Esophagus muscularis mucosa (tissue), 4 donors: ENCODE results near the gene SCG2. TPM values are rescaled to one million over a fixed set of nuclear protein-coding genes. Genes with fewer than 3 reads are reported as not detected.

Experiments used
- DNase-seq: peaks from one replicate; pipeline ENCODE4 v3.0.0-alpha.2; 2017; ENCODE audit errors: extremely low spot score
- H3K27ac ChIP-seq, 4 donors: fragments of 200-600 bp; sonication (generic); replicated peaks in 1 of 4; 1 replicate in 3 of 4; 2 replicates in 1 of 4; pipeline ENCODE4 v1.5.1; 2016 to 2019; ENCODE audit warnings: mild to moderate bottlenecking in 1 of 4
- H3K27me3 ChIP-seq, 4 donors: fragments of 200-600 bp; sonication (generic); one replicate each; pipeline versions ENCODE4 v1.5.1 to v1.6.0; 2016 to 2019
- H3K36me3 ChIP-seq, 4 donors: fragments of 200-600 bp; sonication (generic); one replicate each; pipeline ENCODE4 v1.5.1; 2016 to 2019
- H3K4me1 ChIP-seq, 4 donors: fragments of 200-600 bp; sonication (generic); one replicate each; pipeline ENCODE4 v1.5.1; 2016 to 2019
- H3K4me3 ChIP-seq, 4 donors: fragments of 200-600 bp; sonication (generic); 1 replicate in 2 of 4; 2 replicates in 2 of 4; pipeline ENCODE4 v1.5.1; 2016 to 2019; ENCODE audit warnings: mild to moderate bottlenecking in 4 of 4, moderate library complexity in 1 of 4
- H3K9me3 ChIP-seq, 4 donors: fragments of 200-600 bp; sonication (generic); 1 replicate in 3 of 4; 2 replicates in 1 of 4; pipeline ENCODE4 v1.5.1; 2016 to 2019
- CTCF ChIP-seq, 3 experiments: fragments of 200-600 bp in 2 of 3; fragments of 450-650 bp in 1 of 3; sonication (generic) in 2 of 3; IDR thresholded peaks; one replicate each; pipeline ENCODE4 v1.5.1; 2017 to 2019; ENCODE audit warnings: antibody characterized with exemption in 3 of 3, mild to moderate bottlenecking in 2 of 3, moderate library complexity in 1 of 3
- EP300 ChIP-seq: sonication (generic); formaldehyde crosslinking; IDR thresholded peaks from one replicate; pipeline ENCODE4 v1.6.1; 2017; ENCODE audit warnings: antibody characterized with exemption
- POLR2A ChIP-seq: fragments of 450-650 bp; IDR thresholded peaks from one replicate; pipeline ENCODE4 v1.6.1; 2017; ENCODE audit warnings: antibody characterized with exemption, moderate library complexity, mild to moderate bottlenecking, low read depth
- POLR2AphosphoS5 ChIP-seq, 2 donors: sonication (generic); formaldehyde crosslinking; IDR thresholded peaks; one replicate each; pipeline ENCODE4 v1.6.1; 2017; ENCODE audit warnings: antibody characterized with exemption in 2 of 2
- WGBS: methylation state at CpG from one replicate; pipeline ENCODE4 v1.1.5; 2018; 5-methylcytosine and 5-hydroxymethylcytosine counted together
- intact Hi-C: fragments of 100-400 bp; cut with DNase I; formaldehyde crosslinking; loops from one replicate; pipeline ENCODE4 v1.15.1; 2023
- total RNA-seq, 4 donors: library from RNA; depleted of rRNA; stranded (reverse); fragments of >200 nt; gene quantifications; one replicate each; pipeline versions ENCODE4 v1.1.0 to v1.2.1, GENCODE V29; 2016

The SCG2 gene
- total RNA-seq, 4 donors from 2014 or later: 1.7 to 8.3 (median 3.0) TPM

DNA sequence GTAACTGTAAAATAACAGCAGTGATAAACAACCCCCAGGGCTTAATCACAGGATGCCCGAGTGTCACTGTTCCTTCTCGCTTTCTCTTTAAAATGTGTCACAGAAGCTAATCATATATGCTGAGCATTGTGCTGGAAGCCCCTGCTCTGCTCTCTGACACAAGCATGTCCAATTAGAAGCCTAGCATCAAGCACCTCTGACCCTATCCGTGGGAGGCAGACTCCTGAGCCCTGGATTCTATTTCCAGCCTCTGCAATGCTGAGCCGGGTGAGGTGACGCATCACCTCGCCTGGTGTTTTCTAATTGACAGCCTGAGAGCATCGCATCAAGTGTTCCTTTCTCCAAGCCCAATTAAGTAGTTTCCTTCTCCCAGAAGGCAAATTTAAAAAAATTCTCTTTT, 19.7 kb upstream of the SCG2 start:
- 67% methylated on average over 7 of the region's 7 CpGs for WGBS
- DNase-seq: no peak
- TF ChIP-seq EP300 (no peak), POLR2AphosphoS5 (IDR thresholded peaks at IDR 0.05) (no peak), CTCF (IDR thresholded peaks at IDR 0.05) (no peak)

DNA sequence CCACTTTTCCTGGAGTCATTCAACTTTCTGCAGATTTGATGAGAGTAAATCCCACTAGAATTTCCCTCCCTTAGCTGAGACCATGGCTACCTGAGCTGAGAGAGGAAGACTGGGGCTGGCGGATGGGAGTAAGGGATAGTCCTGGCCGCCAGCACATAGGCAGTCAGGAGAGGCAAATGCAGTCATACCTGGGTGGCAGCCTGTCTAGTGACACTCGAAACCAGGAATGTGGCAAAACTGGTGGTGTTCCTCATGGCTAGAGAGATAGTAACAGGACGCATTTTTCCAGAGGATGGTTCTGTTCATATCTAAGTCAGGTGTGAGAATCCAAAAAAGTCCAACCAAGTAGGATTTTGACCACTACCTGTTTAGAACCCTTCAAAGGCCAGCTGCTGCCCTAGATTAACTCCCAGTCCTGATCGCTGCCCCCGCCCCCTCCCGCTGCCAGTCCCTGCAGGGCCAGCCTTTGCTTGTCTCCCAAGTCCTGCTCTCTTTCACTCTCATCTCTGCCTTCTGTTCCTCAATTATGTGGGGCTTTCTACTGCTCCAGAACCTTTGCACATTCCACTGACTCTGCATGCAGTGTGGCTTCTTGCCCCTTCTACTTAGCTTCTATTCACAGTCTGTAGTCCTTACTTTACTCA, 17.4 kb upstream of the SCG2 start:
- Histone ChIP-seq H3K9me3 (no peaks in the 10 kb centered on the region), H3K27me3 (no peaks in the 10 kb centered on the region), H3K27ac (no peak overlapping the region), H3K36me3 (no peaks in the 10 kb centered on the region), H3K4me1 (no peaks in the 10 kb centered on the region), H3K4me3 (no peak overlapping the region)
- no peak for DNase-seq
- intact Hi-C loops: no loop called here
- WGBS: 90% methylated on average over 7 of the region's 7 CpGs
- no peak for TF ChIP-seq POLR2AphosphoS5 (IDR thresholded peaks at IDR 0.05)
- no peak for TF ChIP-seq EP300
- no peak for TF ChIP-seq CTCF (IDR thresholded peaks at IDR 0.05)
- no peak for TF ChIP-seq POLR2A

More for the DNA sequence above, 19.7 kb upstream of the SCG2 start:
- H3K9me3 ChIP-seq: no peaks in the 10 kb centered on the region
- H3K27ac ChIP-seq: no peak overlapping the region
- intact Hi-C loops: no loop called here
- H3K36me3 ChIP-seq: no peaks in the 10 kb centered on the region
- H3K4me3 ChIP-seq: no peak overlapping the region
- no peaks in the 10 kb centered on the region for H3K27me3 ChIP-seq
- no peaks in the 10 kb centered on the region for H3K4me1 ChIP-seq

DNA sequence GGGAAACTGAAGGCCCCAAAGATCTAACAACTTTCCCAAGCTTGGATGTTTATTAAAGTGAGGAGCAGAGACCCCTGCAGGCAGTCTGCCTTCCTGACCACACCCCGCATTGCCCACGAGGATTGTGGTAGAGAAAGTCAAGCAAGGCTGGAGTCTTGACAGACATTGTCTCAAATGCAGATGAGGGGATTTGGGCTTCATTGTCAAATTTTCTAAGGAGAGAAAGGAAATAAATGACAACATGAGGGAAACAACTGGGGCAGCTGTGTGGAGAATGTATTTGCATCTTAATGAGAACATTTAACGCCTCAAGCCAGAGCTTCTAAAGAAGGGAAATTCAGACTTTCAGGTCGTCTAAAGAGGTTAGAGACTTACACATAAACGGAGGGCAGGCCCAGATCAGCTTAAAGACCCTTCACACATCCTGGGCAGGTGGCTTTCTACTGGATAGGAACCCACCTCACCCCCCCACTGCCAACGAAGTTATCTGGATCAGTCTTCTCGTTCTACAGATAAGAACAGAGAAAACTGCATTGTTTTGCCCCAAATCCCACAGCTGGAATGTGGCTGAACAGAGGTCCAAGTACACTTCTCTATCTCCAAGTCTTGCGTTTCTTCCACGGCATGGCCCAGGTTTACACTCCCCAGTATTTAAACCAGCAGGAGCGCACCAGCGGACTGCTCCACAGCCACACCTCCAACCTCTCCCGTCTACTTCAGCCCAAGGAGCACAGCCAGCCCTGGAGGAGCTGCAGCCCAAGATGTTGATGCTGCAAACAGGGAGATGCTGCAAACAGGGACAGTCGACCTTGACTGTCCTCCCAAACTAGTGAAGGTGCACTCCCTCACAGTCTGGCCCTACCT, 16.2 kb upstream of the SCG2 start:
- no peak overlapping the region for H3K27ac ChIP-seq
- H3K4me1 ChIP-seq: peaks cover 0 to 5% (median 4%) of the 10 kb centered on the region in 4 donors
- H3K4me3 ChIP-seq: no peak overlapping the region
- 45% methylated on average over 13 of the region's 13 CpGs for WGBS
- no peak for TF ChIP-seq EP300
- TF ChIP-seq POLR2AphosphoS5 (IDR thresholded peaks at IDR 0.05): no peak
- TF ChIP-seq POLR2A: no peak
- no peak for TF ChIP-seq CTCF (IDR thresholded peaks at IDR 0.05)
- intact Hi-C loops: no loop called here
- no peaks in the 10 kb centered on the region for H3K9me3 ChIP-seq
- no peaks in the 10 kb centered on the region for H3K27me3 ChIP-seq
- no peaks in the 10 kb centered on the region for H3K36me3 ChIP-seq
- DNase-seq: no peak

- TF ChIP-seq CTCF (IDR thresholded peaks at IDR 0.05) (no peak), POLR2A (no peak), POLR2AphosphoS5 (IDR thresholded peaks at IDR 0.05) (no peak), EP300 (no peak)
- intact Hi-C loops: no loop called here
- 100% methylated on average over 1 of the region's 1 CpG for WGBS
- H3K9me3 ChIP-seq: no peaks in the 10 kb centered on the region
- no peaks in the 10 kb centered on the region for H3K36me3 ChIP-seq
- H3K27me3 ChIP-seq: no peaks in the 10 kb centered on the region
- DNase-seq: no peak
- H3K27ac ChIP-seq: no peak overlapping the region
- no peak overlapping the region for H3K4me3 ChIP-seq
- peaks cover 0 to 15% (median 14%) of the 10 kb centered on the region in 4 donors for H3K4me1 ChIP-seq
Measured at GRCh38 chr2:223614534-223614933, 12.4 kb upstream of the SCG2 start.
